ENCODE measurements around the gene SLC6A6.

SLC6A6 gene

GRCh38 chr3:14494279-14494972 lies 92.0 kb downstream of the SLC6A6 start:
- peaks cover 13% of the 10 kb centered on the region for H3K27me3 Mint-ChIP-seq
- no peak overlapping the region for H3K4me3 Mint-ChIP-seq
- H3K9me3 Mint-ChIP-seq, result no peaks in the 10 kb centered on the region
- no peak for DNase-seq
- H3K4me1 Mint-ChIP-seq, result no peaks in the 10 kb centered on the region
- H3K27ac Mint-ChIP-seq, result peak overlapping the region in 1 of 2 donors; percentile 31
- no peak for ATAC-seq

- ATAC-seq, result no peak
- H3K4me1 Mint-ChIP-seq, result no peaks in the 10 kb centered on the region
- peaks cover 13% of the 10 kb centered on the region for H3K27me3 Mint-ChIP-seq
- H3K27ac Mint-ChIP-seq, result no peak overlapping the region
- H3K9me3 Mint-ChIP-seq, result peaks cover 0 to 2% of the 10 kb centered on the region in 2 donors
- no peak for DNase-seq
- H3K4me3 Mint-ChIP-seq, result no peak overlapping the region
Observed at GRCh38 chr3:14494973-14495300, 92.5 kb downstream of the SLC6A6 start.

- no peak overlapping the region for H3K4me3 Mint-ChIP-seq
- H3K4me1 Mint-ChIP-seq, result no peaks in the 10 kb centered on the region
- no peak overlapping the region for H3K27ac Mint-ChIP-seq
- DNase-seq (no peak), ATAC-seq (no peak)
- H3K27me3 Mint-ChIP-seq, result peaks cover 13% of the 10 kb centered on the region
- peaks cover 6 to 8% of the 10 kb centered on the region in 2 donors for H3K9me3 Mint-ChIP-seq
Observed at GRCh38 chr3:14496351-14496750, 93.9 kb downstream of the SLC6A6 start.

- Mint-ChIP-seq H3K4me1 (no peaks in the 10 kb centered on the region), H3K4me3 (no peak overlapping the region), H3K27ac (peak overlapping the region; percentile 16 to 40), H3K9me3 (peaks cover 6 to 13% of the 10 kb centered on the region in 2 donors), H3K27me3 (peaks cover 13% of the 10 kb centered on the region)
- ATAC-seq (no peak), DNase-seq (no peak)
Observed at GRCh38 chr3:14497321-14497720, 94.9 kb downstream of the SLC6A6 start.

GRCh38 chr3:14502472-14502871 lies 100.1 kb downstream of the SLC6A6 start:
- peaks cover 27% of the 10 kb centered on the region for H3K27me3 Mint-ChIP-seq
- H3K9me3 Mint-ChIP-seq, result peaks cover 18 to 28% of the 10 kb centered on the region in 2 donors
- no peak overlapping the region for H3K4me3 Mint-ChIP-seq
- DNase-seq, result no peak
- H3K4me1 Mint-ChIP-seq, result no peaks in the 10 kb centered on the region
- no peak overlapping the region for H3K27ac Mint-ChIP-seq
- ATAC-seq, result no peak

GRCh38 chr3:14503033-14503705 lies 100.8 kb downstream of the SLC6A6 start:
- no peak for DNase-seq
- H3K27me3 Mint-ChIP-seq, result peaks cover 21% of the 10 kb centered on the region
- peaks cover 3% of the 10 kb centered on the region for H3K4me1 Mint-ChIP-seq
- H3K27ac Mint-ChIP-seq, result no peak overlapping the region
- ATAC-seq, result no peak
- H3K9me3 Mint-ChIP-seq, result peaks cover 18 to 28% of the 10 kb centered on the region in 2 donors
- no peak overlapping the region for H3K4me3 Mint-ChIP-seq

GRCh38 chr3:14503706-14504065 lies 101.3 kb downstream of the SLC6A6 start:
- ATAC-seq (no peak), DNase-seq (no peak)
- H3K27ac Mint-ChIP-seq, result peak overlapping the region in 1 of 2 donors; percentile 44
- peaks cover 21% of the 10 kb centered on the region for H3K27me3 Mint-ChIP-seq
- peaks cover 8% of the 10 kb centered on the region for H3K4me1 Mint-ChIP-seq
- H3K9me3 Mint-ChIP-seq, result peaks cover 18 to 28% of the 10 kb centered on the region in 2 donors
- no peak overlapping the region for H3K4me3 Mint-ChIP-seq

- peaks cover 13 to 28% of the 10 kb centered on the region in 2 donors for H3K9me3 Mint-ChIP-seq
- peak; percentile 8 for ATAC-seq
- peaks cover 15% of the 10 kb centered on the region for H3K4me1 Mint-ChIP-seq
- H3K27ac Mint-ChIP-seq, result peak overlapping the region in 1 of 2 donors; percentile 5
- no peak for DNase-seq
- H3K27me3 Mint-ChIP-seq, result peaks cover 21% of the 10 kb centered on the region
- no peak overlapping the region for H3K4me3 Mint-ChIP-seq
Observed at GRCh38 chr3:14505001-14505802, 102.8 kb downstream of the SLC6A6 start.

GRCh38 chr3:14505803-14506500 lies 103.5 kb downstream of the SLC6A6 start:
- peaks cover 12 to 24% of the 10 kb centered on the region in 2 donors for H3K9me3 Mint-ChIP-seq
- H3K4me3 Mint-ChIP-seq, result no peak overlapping the region
- peaks cover 21% of the 10 kb centered on the region for H3K27me3 Mint-ChIP-seq
- H3K27ac Mint-ChIP-seq, result no peak overlapping the region
- DNase-seq, result no peak
- no peak for ATAC-seq
- peaks cover 15% of the 10 kb centered on the region for H3K4me1 Mint-ChIP-seq

- H3K4me3 Mint-ChIP-seq, result no peak overlapping the region
- DNase-seq (no peak), ATAC-seq (no peak)
- H3K27ac Mint-ChIP-seq, result no peak overlapping the region
- peaks cover 15% of the 10 kb centered on the region for H3K4me1 Mint-ChIP-seq
- H3K27me3 Mint-ChIP-seq, result peaks cover 21% of the 10 kb centered on the region
- peaks cover 12 to 19% of the 10 kb centered on the region in 2 donors for H3K9me3 Mint-ChIP-seq
Observed at GRCh38 chr3:14506626-14507304, 104.4 kb downstream of the SLC6A6 start.

- H3K9me3 Mint-ChIP-seq, result peaks cover 12 to 15% of the 10 kb centered on the region in 2 donors
- peaks cover 15% of the 10 kb centered on the region for H3K4me1 Mint-ChIP-seq
- no peak overlapping the region for H3K27ac Mint-ChIP-seq
- ATAC-seq, result no peak
- peaks cover 21% of the 10 kb centered on the region for H3K27me3 Mint-ChIP-seq
- no peak overlapping the region for H3K4me3 Mint-ChIP-seq
- DNase-seq, result no peak
Observed at GRCh38 chr3:14507305-14507741, 104.9 kb downstream of the SLC6A6 start.

- Mint-ChIP-seq H3K4me3 (no peak overlapping the region), H3K27me3 (peaks cover 21% of the 10 kb centered on the region), H3K27ac (no peak overlapping the region), H3K9me3 (peaks cover 6 to 9% of the 10 kb centered on the region in 2 donors), H3K4me1 (peaks cover 15% of the 10 kb centered on the region)
- no peak for ATAC-seq
- no peak for DNase-seq
Observed at GRCh38 chr3:14507757-14508504, 105.5 kb downstream of the SLC6A6 start.

- H3K27me3 Mint-ChIP-seq, result peaks cover 21% of the 10 kb centered on the region
- H3K4me1 Mint-ChIP-seq, result peaks cover 15% of the 10 kb centered on the region
- peaks cover under 1 to 3% of the 10 kb centered on the region in 2 donors for H3K9me3 Mint-ChIP-seq
- ATAC-seq (no peak), DNase-seq (no peak)
- H3K4me3 Mint-ChIP-seq, result no peak overlapping the region
- no peak overlapping the region for H3K27ac Mint-ChIP-seq
Observed at GRCh38 chr3:14508505-14508819, 106.1 kb downstream of the SLC6A6 start.

GRCh38 chr3:14508966-14509795 lies 106.8 kb downstream of the SLC6A6 start:
- H3K4me3 Mint-ChIP-seq, result no peak overlapping the region

More at GRCh38 chr3:14508966-14509795, 106.8 kb downstream of the SLC6A6 start:
- no peaks in the 10 kb centered on the region for H3K9me3 Mint-ChIP-seq
- peaks cover 21% of the 10 kb centered on the region for H3K27me3 Mint-ChIP-seq
- ATAC-seq (peak; percentile 69), DNase-seq (peak; percentile 66 to 70)
- peaks cover 15% of the 10 kb centered on the region for H3K4me1 Mint-ChIP-seq
- no peak overlapping the region for H3K27ac Mint-ChIP-seq
